Skeletal muscle satellite cell (primary cell): ENCODE measurements around the gene PRPF6.
"Not testable (repeated sequence)": the region's sequence is repeated elsewhere in the genome, so short reads cannot be mapped to it uniquely, and the experiment has no call there.

ENCODE experiments used
- H3K27me3 ChIP-seq: 2 replicates; pipeline ENCODE4 v1.7.0; 2013; ENCODE audit warnings: low read length; ENCODE audit not compliant: control insufficient read depth, insufficient read depth
- H3K36me3 ChIP-seq: 2 replicates; pipeline ENCODE4 v1.7.0; 2013; ENCODE audit warnings: mild to moderate bottlenecking, control low read depth, low read length; ENCODE audit not compliant: insufficient read depth
- H3K4me1 ChIP-seq: 2 replicates; pipeline ENCODE4 v1.7.0; 2013; ENCODE audit warnings: low read length; ENCODE audit not compliant: control insufficient read depth, insufficient read depth
- H3K4me2 ChIP-seq: 2 replicates; pipeline ENCODE4 v1.7.0; 2013; ENCODE audit warnings: mild to moderate bottlenecking, low read length
- H3K4me3 ChIP-seq: 2 replicates; pipeline ENCODE4 v1.7.0; 2013; ENCODE audit warnings: low read length
- H3K9ac ChIP-seq: 2 replicates; pipeline ENCODE4 v1.7.0; 2013; ENCODE audit warnings: mild to moderate bottlenecking, low read depth, low read length, moderate library complexity
- H3K9me3 ChIP-seq: replicated peaks from 2 replicates; pipeline ENCODE4 v1.7.0; 2013; ENCODE audit warnings: mild to moderate bottlenecking, control low read depth, low read length

The PRPF6 gene

DNA sequence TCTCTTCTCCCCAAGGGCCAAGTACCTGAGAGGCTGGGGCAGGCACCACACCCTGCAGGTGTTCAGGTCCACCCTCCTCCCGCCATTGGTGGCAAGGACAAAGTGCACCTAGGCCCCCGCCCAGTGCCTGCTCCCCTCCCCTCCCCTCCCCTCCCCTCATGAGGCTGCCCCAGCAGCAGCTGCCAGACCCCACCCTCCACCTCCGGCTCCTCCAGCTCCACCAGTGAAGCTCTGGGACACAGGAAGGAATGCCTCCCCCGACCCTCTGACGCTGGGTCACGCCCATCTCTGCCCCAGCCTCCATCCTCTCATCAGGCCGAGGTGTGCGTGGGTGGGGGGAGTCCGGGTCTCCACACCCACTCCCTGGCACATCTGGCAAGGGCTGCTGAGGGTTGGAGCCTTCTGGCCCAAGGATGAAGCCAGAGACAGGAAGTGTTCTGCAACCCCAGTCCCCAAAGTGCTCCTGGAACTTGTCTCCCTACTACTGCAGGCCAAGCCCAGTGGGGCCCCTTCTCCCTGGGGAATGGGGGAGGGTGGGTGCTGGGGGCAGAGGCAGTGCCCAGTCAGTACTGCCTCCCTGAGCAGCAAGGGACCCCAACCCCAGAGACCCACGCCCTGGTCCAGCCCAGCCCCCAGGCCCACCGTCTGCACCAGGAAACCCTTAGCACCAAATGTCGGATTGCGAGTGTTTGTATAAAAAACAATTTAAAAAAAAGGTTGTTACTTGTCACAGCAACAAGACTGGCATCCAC is 23.1 kb upstream of the PRPF6 start:
- Histone ChIP-seq H3K4me1 (peaks cover 33% of the 10 kb centered on the region), H3K4me2 (peak overlapping the region; percentile 77), H3K9me3 (no peaks in the 10 kb centered on the region), H3K27me3 (no peaks in the 10 kb centered on the region), H3K4me3 (peak overlapping the region; percentile 71), H3K9ac (peak overlapping the region; percentile 54), H3K36me3 (peaks cover 18% of the 10 kb centered on the region)

DNA sequence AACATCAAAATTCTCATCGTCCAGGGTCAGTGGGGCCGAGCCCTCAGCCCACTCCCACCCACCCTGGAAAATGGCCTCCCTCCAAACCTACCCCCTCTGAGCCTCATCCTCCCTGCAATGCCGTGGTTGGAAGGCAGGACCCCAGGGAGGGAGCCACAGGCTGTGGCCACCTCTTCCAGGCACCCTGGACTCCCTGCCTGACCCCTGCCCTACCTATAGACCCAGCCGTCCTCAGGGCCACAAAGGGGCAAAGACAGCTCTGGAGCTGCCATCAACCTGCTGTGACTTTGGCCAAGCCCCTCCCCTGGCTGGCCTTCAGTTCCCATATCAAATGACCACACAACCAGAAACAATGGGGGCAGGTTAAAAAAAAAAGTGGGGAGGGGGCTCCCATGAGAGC is 22.5 kb upstream of the PRPF6 start:
- Histone ChIP-seq H3K36me3 (peaks cover 23% of the 10 kb centered on the region), H3K4me2 (no peak overlapping the region), H3K4me3 (no peak overlapping the region), H3K9me3 (no peaks in the 10 kb centered on the region), H3K27me3 (no peaks in the 10 kb centered on the region), H3K4me1 (peaks cover 33% of the 10 kb centered on the region), H3K9ac (no peak overlapping the region)

DNA sequence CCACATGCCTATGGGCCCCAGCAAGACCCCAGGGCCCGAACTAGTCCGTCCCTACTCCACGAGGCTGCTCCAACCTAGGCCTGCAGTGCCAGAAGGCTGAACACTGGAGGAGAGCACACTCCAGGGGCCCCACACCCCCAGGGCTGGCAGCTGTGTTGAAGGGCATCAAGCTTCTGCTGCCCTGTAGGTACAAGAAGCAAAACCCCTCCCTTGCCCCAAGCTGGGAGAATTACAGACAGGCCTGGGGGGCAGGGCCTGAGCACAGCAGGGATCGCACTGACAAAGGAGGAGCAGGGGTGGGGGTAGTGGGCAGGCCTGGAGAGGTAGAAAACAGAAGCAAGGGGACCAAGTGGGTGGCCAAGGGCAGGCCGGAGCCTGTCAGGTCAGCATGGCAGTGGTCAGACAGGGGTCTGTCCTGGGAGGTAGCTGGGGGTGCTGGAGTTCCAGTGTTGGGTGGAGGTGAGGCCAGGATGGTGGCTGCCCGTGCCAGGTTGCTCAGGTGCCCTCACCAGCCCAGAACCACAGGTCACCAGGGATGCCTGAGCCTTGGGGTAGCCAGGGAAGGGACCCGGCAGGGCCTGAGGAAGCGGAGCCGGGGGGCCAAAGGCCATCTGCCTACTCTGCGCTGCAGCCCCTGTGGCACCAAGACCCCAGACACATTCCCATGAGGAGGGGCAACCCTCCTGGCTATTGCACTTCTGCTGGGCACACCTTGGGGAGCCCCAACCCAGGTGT is 21.8 kb upstream of the PRPF6 start:
- Histone ChIP-seq H3K4me1 (peaks cover 26% of the 10 kb centered on the region), H3K9ac (no peak overlapping the region), H3K36me3 (peaks cover 30% of the 10 kb centered on the region), H3K4me3 (no peak overlapping the region), H3K27me3 (no peaks in the 10 kb centered on the region), H3K9me3 (no peaks in the 10 kb centered on the region), H3K4me2 (no peak overlapping the region)

DNA sequence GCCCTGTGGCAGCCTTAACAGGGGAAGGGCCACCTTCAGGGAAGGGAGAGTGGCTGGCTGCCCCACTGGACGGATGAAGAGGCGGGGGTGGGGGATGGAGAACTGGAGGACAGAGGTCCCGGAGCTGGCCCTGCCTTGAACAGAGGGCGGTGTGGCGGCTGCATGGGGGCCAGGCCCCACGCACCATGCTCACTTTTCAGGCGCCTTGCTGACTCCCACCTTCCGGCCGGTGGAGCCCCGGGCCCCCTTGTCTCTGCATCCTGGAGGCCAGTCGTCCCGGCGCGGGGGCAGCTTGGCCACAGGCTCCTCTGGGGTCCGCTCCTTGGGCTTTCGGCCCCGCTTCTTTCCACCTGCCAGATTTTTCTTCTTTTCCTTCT is 21.2 kb upstream of the PRPF6 start:
- Histone ChIP-seq H3K9ac (no peak overlapping the region), H3K4me3 (no peak overlapping the region)

DNA sequence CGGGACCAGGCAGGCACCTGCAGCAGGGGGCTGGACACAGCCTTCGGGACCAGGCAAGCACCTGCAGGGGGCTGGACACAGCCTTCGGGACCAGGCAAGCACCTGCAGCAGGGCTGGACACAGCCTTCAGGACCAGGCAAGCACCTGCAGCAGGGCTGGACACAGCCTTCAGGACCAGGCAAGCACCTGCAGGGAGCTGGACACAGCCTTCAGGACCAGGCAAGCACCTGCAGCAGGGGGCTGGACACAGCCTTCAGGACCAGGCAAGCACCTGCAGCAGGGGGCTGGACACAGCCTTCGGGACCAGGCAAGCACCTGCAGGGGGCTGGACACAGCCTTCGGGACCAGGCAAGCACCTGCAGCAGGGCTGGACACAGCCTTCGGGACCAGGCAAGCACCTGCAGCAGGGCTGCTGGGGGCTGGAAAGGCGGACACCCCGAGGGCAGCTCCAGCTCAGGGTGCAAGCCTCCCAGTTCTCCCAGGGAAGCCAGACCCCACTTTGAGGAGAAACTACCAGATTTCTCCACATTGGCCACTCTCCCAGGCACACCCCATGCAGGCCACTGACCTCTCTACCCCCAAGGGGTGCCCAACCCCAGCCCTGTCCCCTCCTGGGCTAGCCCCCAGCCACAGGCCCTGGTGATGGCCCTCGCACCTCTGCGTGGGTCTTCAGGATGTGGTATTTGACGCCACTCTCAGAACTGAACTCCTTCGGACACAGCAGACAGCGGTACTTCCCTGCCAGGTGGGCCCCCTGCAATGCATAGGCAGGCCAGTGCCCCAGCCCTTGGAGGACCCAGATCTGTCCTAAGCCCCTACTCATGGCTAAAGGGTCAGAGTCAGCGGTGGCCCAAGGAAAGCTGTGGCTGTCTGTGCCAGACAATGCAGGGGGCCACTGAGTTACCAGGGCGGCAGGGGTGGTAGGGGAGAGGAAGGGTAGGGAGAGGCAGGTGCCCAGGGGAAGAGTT is 20.0 kb upstream of the PRPF6 start:
- not testable (repeated sequence) for H3K27me3 ChIP-seq, H3K9ac ChIP-seq, H3K4me3 ChIP-seq, H3K9me3 ChIP-seq, H3K4me2 ChIP-seq
- peaks cover 17% of the 10 kb centered on the region for H3K4me1 ChIP-seq
- H3K36me3 ChIP-seq = peaks cover 31% of the 10 kb centered on the region

More for the DNA sequence above, 21.2 kb upstream of the PRPF6 start:
- H3K9me3 ChIP-seq = no peaks in the 10 kb centered on the region
- H3K4me2 ChIP-seq = no peak overlapping the region
- H3K27me3 ChIP-seq = no peaks in the 10 kb centered on the region
- peaks cover 21% of the 10 kb centered on the region for H3K4me1 ChIP-seq
- H3K36me3 ChIP-seq = peaks cover 31% of the 10 kb centered on the region

DNA sequence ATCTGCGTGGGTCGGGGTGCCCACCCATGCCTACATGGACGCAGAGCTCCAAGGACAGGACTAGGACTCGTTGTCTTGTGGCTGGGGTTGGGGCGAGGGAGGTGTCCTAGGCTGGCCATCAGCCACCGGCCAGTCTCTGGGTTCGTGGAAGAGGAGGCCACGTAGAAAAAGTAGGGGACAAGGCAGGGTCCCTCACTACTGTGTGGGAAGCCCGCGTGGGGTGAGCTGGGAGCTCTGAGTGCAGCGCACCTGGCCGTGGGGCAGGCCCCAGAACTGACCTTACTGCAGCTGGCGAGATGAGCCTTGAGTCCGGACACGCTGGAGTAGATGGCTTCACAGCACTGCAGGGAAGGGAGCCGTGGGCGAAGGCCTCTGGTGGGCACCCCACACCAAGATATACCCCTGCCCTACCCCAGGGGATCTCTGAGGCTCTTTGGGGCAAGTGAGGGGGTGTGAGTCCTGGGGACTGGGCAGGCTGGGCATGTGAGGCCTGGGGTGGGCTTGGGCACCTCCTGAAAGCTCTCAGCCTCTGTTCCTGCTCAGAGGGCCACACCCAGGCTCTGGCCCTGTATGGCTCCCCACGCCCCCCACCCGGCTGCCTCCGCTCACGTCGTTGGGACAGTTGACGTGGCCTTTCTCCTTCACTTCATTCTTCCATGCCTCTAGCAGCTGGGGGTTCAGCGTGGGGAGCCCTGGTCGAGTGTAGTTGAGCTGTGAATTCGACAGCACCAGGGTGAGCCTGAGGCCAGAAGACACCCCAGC is 19.1 kb upstream of the PRPF6 start:
- no peak overlapping the region for H3K4me3 ChIP-seq
- no peaks in the 10 kb centered on the region for H3K9me3 ChIP-seq
- H3K36me3 ChIP-seq = peaks cover 41% of the 10 kb centered on the region
- H3K27me3 ChIP-seq = no peaks in the 10 kb centered on the region
- H3K9ac ChIP-seq = no peak overlapping the region
- H3K4me1 ChIP-seq = peaks cover 14% of the 10 kb centered on the region
- H3K4me2 ChIP-seq = no peak overlapping the region

DNA sequence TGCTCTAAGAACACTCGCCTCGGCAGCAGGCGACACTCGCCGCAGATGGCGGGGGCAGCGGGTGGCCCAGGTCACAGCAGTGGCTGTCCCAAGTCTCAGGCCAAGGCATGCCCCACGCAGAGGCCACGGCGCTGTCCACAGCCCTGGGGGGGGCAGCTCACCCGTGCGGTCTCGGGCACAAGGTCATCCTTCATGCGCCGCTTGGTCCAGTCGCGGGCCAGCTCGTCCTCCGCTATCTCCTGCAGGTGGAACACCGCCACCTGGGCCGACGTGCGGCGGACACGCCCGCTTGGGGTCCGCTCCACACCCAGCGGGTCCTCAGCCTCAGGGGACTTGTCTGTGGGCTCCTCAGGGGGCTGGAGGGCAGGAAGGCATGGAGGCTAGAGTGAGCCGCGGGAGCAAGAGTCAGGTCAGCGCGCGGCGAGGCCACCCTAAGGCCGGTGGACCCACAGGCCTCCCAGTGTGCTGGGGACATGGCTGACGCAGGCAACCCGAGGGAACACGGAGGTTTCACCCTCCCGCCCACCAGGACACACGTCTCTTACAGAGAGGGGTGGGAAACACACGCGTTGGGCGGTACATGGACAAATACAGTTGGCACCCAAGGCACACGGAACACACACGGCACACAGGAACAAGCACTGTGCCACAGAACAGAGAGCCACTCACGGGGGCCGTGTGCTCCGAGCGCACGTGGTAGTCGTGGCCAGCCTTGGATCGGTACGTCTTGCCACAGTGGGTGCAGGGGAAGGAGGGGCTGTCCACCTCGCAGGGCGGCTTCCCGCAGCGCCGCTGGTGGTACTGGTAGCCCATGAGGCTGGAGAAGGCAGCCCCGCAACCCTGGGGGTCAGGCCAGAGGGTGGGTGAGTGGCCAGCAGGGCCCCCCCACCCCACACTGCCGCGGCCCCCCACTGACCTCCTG is 18.2 kb upstream of the PRPF6 start:
- Histone ChIP-seq H3K36me3 (peaks cover 47% of the 10 kb centered on the region), H3K4me3 (no peak overlapping the region), H3K4me2 (no peak overlapping the region), H3K27me3 (no peaks in the 10 kb centered on the region), H3K9me3 (no peaks in the 10 kb centered on the region), H3K9ac (no peak overlapping the region), H3K4me1 (peaks cover 6% of the 10 kb centered on the region)

DNA sequence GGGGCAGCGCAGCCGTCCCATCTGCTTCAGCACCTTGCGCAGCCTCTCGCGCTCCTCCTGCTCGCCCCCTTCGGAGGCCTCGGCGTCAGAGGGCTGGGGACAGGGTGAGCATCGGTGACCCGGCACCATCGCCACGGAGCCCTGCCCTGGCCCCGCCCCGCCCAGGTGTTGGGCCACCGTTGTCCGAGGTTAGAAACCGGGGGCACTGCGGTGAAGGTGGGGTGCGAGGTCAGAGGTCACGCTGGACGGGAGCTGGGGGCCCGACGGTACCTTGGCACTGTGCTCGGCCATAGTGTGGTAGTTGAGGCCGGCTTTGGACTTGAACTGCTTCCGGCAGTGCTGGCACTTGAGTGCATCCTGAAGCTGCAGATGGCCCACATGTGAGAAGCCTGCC is 17.6 kb upstream of the PRPF6 start:
- Histone ChIP-seq H3K9me3 (no peaks in the 10 kb centered on the region), H3K4me2 (no peak overlapping the region), H3K9ac (no peak overlapping the region), H3K36me3 (peaks cover 47% of the 10 kb centered on the region), H3K27me3 (no peaks in the 10 kb centered on the region), H3K4me3 (no peak overlapping the region), H3K4me1 (peaks cover 1% of the 10 kb centered on the region)

DNA sequence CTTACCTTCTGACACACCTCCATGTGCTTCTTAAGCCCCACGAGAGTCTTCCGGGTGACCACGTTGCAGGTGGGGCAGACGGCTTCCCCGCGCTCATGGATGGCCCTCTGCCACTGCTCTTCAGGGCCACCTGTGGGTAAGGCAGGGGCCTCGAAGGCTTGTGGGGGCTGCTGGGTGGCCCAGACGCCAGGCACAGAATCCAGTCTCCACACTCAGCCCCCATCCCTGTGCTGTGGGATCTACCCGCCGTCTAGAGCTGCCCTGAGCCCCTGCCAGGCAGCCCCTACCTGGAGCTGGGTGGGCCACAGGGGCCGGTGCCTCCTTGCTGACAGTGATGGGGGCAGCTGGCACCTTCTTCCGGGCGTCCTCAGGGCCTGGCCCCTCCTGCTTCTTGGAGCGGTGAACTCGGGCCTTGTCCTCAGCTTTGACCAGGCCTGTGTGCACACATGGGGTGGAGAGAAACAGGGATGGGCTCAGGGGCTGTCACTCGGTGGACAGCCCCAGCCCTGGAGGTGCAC is 17.1 kb upstream of the PRPF6 start:
- no peak overlapping the region for H3K4me3 ChIP-seq
- H3K4me2 ChIP-seq = no peak overlapping the region
- no peaks in the 10 kb centered on the region for H3K27me3 ChIP-seq
- H3K9ac ChIP-seq = no peak overlapping the region
- H3K36me3 ChIP-seq = peaks cover 47% of the 10 kb centered on the region
- peaks cover 6% of the 10 kb centered on the region for H3K4me1 ChIP-seq
- no peaks in the 10 kb centered on the region for H3K9me3 ChIP-seq

DNA sequence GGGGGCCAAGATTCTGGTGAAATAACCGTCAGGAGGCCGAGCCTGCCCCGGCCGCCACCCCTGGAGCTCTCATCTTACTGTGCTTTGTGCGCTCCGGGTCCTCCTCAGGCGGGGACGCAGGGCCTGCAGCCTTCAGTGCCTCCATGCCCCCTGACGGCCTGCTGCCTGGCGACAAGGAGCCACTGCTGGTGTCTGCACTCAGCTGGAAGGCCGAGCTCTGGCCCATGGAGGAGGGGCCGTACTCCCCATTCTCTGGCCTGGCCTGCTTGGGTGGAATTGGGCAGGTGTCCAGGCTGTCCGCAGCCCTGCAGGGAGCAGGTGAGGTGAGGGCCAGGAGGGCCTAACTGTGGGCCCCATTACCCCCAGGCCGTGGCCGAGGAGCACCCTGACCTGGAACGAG is 16.5 kb upstream of the PRPF6 start:
- H3K4me3 ChIP-seq = no peak overlapping the region
- peaks cover 9% of the 10 kb centered on the region for H3K4me1 ChIP-seq
- H3K27me3 ChIP-seq = no peaks in the 10 kb centered on the region
- H3K9ac ChIP-seq = no peak overlapping the region
- no peaks in the 10 kb centered on the region for H3K9me3 ChIP-seq
- H3K36me3 ChIP-seq = peaks cover 47% of the 10 kb centered on the region
- H3K4me2 ChIP-seq = no peak overlapping the region
